ENCODE results near the gene ESM1.

DNA sequence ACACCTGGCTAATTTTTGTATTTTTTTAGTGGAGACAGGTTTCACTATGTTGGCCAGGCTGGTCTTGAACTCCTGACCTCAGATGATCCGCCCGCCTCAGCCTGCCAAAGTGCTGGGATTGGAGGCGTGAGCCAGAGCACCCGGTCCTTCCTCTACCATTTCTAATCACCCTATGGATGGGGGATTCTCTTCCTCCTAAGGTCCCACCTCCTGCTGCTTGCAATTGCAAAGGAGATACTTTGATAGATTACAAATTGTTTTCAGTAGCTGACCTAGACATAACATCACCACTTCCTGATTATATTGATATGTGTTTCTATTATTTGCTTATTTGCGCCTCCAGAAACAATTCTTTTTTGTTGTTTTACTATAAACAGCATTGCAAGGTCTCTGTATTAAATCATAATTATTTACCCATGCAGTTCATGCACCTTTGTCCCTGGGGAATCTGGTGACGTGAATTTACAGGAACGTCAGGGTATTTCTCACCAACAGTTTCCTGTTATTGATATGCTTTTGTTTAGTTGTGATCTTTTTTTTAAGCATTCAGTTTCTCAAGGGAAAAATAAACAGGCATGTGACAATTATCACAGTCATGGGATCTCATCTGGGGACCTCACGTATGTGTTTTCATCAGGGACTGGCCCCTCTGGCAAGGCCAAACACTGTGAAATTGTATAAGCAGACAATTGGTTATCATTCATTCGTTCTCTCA is 43.2 kb downstream of the ESM1 start:
- TF ChIP-seq, protein P1, sequence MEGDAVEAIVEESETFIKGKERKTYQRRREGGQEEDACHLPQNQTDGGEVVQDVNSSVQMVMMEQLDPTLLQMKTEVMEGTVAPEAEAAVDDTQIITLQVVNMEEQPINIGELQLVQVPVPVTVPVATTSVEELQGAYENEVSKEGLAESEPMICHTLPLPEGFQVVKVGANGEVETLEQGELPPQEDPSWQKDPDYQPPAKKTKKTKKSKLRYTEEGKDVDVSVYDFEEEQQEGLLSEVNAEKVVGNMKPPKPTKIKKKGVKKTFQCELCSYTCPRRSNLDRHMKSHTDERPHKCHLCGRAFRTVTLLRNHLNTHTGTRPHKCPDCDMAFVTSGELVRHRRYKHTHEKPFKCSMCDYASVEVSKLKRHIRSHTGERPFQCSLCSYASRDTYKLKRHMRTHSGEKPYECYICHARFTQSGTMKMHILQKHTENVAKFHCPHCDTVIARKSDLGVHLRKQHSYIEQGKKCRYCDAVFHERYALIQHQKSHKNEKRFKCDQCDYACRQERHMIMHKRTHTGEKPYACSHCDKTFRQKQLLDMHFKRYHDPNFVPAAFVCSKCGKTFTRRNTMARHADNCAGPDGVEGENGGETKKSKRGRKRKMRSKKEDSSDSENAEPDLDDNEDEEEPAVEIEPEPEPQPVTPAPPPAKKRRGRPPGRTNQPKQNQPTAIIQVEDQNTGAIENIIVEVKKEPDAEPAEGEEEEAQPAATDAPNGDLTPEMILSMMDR (IDR thresholded peaks at IDR 0.05; ENCODE audit: low read depth, low read length, poor library complexity, severe bottlenecking): no peak
- no peak for TF ChIP-seq EZH2phosphoT487 (IDR thresholded peaks at IDR 0.05; ENCODE audit: borderline replicate concordance, low read length)

Measured in DOHH2 (cell line).